MM.1S (cell line): ENCODE results near the gene PPP1R9B.

Source experiments
- EZH2 ChIP-seq: fragments of 300-600 bp; sonication (generic); optimal IDR thresholded peaks from 2 replicates; pipeline ENCODE3; 2017; ENCODE audit warnings: low read depth, mild to moderate bottlenecking, antibody characterized with exemption, low read length, mixed read lengths
- EZH2phosphoT487 ChIP-seq: fragments of 300-600 bp; sonication (generic); IDR thresholded peaks from 2 replicates; pipeline ENCODE4 v1.6.1; 2018; ENCODE audit warnings: antibody characterized with exemption, low read length

GRCh38 chr17:50151041-50151936 is 812 bp upstream of the PPP1R9B start:
- TF ChIP-seq EZH2, result no peak
- no peak for TF ChIP-seq EZH2phosphoT487
